GM18858 (cell line): ENCODE data around the gene ERRFI1.

ENCODE experiments used
- ATAC-seq: cut with Tn5 transposase; IDR thresholded peaks from one replicate; pipeline ENCODE4 v1.9.1; 2021; ENCODE audit not compliant: unreplicated experiment

Gene ERRFI1

DNA sequence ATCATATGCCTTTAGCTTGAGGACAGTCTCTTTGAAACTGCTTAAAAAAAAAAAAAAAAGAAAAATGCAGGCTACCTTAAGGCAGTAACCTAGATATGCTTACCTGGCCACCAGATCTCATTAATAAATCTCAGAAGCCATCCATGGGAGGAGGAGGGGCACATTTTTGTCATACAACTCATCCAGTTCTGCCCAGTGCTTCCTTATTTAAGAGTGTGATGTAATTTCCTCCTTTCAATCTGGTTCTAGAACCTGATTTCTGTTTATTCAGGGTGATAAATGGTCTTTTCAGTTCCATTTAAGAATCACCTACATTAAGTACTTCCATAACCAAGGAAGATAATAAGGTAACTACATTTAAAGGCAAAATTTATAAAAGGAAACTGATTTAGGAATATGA lies 6.1 kb downstream of the ERRFI1 start:
- ATAC-seq: no peak

DNA sequence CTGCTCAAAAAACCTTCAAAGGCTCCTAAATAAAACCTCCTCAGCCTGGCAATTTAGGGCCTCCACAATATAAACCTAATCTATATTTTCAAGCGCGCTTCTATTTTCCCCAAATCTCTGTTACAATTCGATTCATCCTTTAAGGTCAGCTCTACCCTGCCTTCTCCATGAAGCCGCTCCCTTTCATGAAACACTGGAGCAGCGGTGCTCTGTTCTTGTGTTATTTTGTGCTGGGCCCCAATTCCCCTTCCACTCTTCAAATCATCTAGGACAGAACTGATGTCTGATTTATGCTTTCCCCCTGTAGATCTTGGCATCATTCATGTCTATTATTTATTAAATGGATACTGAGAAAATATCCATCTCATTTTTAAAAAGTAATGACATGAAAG lies 6.9 kb downstream of the ERRFI1 start:
- ATAC-seq: no peak

DNA sequence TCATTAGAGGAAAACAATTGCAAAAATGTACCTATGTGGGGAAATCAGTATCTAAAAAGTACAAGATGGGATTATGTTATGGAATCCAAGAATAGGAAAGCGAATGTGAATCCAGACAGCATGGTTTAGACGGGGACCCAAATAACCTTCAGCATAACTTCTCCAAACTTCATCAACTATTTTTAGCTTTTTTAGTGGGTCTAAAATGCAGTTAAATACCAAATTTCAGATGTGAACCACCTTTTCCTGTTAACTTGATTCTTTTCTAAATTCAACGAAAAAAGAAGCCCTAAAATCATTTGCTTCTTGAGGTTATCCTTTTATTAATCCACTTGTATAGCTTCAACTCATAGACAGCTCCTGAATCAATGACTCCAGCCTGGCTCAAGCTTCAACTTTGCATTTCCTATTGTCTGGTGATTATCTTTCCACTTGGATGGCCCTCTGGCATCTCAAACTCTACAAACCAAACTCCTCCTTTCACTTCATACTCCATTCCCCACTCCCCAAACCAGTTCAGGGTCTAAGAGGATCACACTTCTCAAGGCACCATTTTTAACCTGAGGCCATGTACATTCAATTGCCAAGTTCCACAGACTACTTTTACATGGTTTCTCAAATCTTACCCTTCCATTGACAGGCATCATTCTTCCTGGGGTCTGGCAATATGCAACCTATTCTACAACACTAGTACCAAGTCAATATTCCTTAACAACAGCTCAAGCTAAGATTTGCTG lies 7.4 kb downstream of the ERRFI1 start:
- ATAC-seq: no peak

DNA sequence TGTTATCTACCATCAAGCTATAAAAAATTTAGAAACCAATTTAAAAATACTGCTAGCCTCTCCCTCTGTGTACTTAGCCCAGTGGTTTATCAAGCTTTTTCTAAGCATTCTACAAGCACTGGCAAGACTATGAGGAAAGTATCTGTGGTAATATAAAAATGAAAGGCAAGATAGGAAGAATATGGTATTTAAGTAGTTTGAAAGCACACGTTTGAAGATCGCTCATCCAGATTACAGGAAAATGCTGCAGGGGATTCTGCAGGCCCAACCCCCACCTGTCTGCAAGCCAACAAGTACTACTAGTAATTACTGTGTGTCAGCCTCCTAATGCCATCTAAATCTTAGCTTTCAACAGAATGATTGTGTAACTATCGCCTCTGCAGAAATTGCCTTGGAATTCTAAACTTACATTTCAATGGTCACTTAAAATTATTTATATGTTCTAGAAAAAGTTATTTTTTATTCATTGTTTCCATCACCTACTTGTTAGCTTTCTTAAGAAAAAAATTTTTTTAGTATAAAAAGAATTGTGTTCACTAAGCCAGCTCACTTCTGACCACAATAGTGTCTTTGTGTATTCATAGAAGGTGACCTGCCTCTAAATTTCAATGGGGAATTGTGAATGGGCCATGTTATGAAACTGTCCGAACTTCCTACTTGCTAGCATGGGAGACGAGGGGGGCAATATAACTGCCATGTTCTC lies 8.5 kb downstream of the ERRFI1 start:
- ATAC-seq: no peak

DNA sequence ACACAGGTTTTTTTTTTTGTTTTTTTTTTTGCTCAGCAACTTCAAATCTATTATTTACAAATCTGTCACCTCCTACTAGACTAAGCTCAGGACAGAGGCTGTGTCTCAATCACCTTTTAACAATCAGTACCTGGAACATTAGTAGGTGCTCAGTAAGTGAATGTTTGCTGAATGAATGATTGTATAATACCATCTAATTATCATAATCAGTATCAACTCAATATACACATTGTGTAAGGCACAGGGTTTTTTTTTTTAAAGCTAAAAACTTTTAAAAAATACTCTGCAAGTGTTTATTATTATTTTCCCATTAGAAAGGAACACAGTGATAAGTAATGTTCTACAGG lies 9.2 kb downstream of the ERRFI1 start:
- ATAC-seq: no peak

DNA sequence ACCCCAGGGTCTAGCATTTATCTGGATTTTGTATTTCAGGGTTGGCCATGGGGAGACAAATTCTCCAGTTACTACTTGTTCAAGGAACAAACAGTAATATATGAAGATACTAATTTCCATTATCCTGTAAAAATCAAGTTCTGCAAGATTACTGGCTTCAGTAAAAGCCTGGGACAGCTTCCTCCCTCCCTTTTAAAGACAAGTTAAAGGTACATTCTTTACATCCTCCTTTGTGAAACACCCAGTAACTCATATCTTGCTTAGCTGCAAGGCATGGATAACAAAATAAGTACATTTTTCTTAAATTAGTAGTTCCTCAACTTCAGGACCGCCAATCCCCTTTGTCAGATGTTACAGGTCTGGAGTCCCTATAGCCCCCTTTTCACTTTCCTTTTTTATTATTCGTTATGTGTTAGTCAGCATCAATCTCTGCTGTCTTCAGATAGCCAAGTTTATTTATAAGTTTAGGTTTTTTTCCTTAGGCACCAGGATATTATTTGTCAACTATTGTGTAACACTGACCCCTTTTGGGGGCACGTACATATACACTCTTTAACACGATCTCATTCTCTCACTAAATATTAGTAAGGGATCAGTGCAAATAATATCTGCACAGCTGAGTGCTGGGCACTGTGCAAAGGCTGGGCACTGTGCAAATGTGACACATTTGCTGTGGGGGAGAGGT lies 9.8 kb downstream of the ERRFI1 start:
- ATAC-seq: no peak

DNA sequence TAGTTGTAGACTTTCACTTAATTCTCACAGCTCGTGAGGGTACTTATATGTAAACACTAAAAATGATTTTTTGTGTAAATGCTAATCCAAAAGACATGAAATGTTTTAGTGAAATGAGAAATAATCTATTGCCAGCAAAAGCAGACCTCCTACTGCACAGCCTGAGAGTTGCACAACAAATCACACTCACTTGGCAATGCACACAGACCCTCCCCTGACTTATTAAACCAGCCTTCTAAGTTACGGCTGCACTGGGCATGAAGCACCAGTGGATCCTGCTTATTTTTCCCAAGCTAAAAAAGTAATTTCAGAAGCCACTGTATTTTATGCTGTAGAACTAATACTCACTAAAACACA lies 10.3 kb downstream of the ERRFI1 start:
- no peak for ATAC-seq

DNA sequence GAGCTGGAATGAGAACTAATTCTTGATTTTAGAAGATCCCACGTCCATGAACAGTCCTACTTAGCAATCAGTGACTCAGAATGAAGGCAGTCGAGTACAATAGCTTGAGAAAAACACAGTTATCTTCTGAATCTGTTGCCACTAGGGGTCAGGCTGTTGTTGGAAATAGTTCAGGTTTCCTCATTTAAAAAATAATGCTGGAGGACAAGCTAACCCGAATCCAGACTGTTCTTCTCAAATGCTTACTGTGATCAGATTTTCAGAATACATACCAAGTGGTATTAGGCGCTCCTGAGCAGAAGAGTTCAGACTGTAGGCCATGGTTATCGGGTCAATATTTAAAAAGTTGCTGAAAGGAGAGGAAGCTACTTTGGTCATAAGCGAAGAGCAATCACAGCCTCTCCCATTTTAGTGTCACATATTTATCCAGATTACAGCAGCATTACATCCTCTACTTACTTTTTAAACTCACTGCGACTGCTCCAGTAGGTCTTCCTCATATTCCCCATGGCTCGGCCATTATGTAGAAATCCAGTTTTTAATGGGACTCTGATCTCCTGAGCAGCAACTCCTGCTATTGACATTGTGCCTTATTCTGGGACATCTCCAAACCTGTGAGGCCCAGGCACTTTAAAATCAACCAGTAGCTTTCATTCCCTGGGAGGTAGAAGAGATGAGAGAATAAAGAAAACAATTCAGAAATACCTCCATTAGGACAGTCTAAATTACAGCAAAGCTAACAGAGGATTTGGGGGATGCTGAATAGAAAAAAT lies 10.9 kb downstream of the ERRFI1 start:
- no peak for ATAC-seq

DNA sequence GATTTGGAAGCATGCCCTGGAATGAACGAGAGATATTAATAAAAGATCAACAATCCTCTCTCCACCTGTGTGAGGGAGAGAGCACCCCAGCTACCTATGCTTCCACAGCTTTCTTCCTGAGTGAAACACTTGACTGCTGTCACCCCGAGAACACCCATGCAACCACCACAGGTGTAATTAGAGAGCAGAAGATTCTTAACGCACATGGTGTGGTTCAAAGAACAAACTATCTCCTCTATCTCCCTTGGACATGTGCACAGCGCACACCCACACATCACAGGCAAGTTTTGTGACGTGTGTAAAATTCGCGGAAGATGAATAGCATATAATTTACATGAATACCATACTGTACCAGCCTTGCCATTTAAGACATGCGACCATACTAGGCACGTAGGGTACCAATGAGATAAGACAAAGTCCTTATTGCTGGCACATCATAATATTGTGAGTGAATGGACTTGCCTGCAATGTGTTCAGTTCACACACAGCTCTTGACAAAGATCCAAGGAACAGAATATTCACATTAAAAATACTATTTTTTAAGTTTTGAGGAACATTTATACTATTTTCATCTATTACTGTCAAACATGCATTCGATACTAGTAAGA lies 11.6 kb downstream of the ERRFI1 start:
- ATAC-seq: no peak

DNA sequence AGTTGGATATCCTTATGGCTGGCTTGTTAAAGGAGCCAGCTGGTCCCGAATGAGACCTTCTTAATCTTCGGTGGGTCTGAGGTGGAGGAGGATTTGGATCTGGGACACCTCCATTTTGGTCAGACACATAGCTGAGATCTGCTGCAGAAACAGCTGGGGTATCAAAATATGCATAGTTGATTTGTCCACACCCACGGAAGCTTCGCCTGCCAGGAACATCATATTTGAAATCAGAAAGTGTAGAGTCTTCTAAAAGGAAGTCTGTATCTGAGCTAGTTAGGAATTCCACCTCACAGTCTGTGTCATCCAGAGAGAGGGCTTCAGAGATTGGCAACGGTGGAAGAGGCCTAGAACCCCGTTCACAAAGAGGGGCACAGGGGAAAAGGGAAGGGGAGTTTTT lies 12.3 kb downstream of the ERRFI1 start:
- no peak for ATAC-seq

DNA sequence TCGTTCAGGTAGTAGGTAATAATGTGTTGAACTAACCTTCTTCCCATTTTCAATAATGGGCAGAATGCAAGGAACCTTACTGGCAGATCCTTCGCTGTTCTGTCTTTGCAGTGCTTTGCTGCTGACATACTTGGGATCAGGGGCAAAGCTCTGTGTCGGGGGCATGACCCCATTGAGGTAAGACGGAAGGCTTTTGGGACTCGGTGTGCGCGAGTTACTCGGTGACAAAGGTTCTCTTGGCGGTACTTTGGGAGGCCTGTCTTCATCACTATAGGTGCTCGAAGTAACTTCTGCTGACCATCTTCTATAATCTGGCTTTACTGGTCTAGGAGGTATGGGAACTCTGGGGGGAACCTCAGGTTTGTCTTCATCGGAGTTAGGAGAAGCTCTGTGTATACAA lies 12.7 kb downstream of the ERRFI1 start:
- no peak for ATAC-seq

DNA sequence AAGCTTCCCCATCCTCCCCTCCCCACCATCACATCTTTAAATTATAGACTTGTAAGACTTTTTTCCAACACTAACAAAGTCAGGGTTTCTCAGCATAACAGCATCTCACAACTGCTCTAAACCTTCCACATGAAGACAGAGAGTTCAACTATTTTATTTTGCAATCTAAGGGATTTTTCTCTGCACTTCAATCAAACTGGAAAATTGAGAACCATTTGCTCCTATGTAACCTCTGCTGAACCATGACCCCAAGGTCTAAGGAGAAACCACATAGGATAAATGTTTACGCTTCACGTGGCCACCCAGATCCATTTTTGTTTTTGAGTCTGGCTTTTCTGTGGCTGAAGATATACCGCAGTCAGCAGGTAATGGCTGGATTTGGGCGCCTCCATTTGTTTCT lies 13.2 kb downstream of the ERRFI1 start:
- ATAC-seq: no peak

DNA sequence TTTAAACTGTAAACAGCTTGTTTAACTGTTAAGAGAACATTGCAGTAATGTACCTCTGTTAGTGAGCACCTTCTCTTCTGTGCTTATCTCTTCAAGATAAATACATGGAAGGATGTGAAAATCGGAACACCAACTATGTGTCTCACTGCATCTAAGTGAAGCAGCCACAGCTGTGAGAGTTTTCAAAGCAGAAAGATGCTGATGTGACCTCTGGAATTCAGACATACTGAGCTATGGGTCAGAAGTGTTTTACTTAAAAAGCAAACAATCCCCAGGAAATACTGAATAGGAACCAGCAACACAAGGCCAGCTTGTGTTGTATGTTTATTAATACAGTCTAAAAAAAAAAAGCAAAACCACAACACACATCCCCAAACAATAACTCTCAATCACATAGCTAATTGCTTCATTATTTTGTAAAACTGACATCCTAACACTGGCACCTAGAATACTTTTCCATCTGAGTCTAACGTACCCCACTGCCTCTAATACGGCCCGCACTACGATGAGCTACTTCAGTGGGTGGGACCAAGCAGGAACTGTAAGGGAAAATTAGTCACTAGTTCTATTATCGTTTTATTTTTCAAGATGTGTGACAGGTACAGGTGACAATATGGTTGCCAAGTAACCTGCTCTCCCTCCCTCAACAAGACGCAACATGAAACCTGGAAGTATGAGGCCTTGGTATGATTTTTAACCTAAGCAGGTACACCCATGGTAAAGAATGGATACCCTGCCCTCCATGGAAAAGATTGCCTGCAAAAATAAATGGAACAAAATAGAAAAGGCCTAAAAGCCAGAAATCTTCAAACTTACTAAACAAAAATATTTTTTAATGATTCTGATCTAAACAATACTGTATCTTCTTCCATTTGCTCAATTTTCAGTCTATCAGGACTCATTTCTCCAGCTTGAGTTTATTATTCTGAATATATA lies 13.9 kb downstream of the ERRFI1 start:
- no peak for ATAC-seq

DNA sequence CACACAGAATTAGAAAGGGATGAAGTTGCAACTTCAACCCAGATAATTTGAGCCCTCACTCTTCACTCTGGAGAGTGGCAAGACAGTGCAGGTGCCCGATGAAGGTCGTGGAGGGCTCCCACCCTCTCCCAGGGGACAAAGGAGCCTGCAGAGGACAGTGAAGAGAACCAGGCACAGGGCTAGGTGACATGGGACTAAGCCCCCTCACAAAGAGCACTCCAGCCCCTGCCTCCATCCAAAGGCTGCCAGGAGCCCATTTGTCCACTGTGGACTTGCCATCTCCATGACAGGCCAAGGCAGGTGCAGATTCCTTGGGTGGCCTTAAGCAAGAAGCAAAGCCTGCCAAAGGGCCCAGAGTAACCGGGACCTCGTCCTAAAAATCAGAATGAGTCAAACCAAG lies 15.1 kb downstream of the ERRFI1 start:
- no peak for ATAC-seq

DNA sequence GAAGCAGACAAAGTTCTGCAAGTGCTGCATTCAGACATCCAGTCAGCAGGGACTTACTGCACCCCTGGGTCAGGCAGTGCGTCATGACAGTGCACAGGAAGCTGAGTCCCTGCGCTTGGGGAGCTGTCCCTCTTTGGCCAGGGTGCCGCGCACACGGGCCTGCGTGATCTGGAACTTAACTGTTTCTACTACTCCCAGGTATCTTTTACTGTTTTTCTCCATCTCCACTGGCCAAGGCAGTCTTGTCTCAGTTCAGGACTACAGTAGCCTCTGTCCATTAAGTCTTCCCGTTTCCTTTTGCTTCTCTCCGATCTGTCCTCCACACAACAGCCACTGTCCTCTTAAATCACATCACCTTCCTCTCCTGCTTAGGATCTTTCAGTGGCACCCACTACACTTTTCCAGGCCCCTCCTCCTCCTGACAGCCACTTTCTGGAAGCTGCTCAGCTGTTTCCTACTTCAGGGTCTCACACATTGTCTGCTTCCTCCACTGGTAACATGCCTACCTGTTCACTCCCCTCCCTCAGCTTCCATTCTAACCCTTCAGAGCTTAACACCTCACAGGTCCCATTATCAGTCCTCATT lies 15.9 kb downstream of the ERRFI1 start:
- ATAC-seq: no peak

DNA sequence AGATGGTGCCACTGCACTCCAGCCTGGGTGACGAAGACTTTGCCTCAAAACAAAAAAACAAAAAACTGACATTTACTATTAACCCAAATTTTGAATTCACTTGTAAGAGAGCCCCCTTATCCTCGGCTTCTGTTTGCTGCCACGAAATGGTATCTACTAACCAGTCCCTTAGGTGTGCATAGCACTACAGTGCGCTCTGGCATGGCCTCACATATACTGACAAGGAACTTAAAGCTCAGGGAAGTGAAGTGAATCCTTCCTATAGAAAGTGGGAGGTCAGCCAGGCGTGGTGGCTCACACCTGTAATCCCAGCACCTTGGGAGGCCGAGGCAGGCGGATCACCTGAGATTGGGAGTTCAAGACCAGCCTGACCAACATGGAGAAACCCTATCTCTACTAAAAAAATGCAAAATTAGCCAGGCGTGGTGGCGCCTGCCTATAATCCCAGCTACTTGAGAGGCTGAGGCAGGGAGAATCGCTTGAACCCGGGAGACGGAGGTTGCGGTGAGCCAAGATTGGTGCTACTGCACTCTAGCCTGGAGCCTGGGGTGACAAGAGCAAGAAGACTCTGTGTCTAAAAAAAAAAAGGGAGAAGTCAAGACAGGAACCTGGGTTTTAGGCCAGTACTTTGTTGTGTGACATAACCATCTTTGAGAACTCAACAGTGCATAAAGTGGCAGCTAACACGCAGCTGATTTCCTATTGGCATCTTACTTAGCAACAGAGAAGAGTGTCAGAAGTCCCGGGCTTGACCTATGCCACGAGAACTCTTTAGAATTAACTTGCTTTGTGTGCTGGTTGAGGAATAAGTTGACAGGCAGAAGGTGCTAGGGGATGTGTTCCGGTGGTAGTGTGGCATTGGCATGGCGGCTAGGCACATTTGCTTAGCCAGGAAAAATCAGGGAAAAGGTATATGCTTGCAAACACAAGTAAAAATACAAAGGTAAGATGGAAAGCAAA lies 16.8 kb downstream of the ERRFI1 start:
- no peak for ATAC-seq

DNA sequence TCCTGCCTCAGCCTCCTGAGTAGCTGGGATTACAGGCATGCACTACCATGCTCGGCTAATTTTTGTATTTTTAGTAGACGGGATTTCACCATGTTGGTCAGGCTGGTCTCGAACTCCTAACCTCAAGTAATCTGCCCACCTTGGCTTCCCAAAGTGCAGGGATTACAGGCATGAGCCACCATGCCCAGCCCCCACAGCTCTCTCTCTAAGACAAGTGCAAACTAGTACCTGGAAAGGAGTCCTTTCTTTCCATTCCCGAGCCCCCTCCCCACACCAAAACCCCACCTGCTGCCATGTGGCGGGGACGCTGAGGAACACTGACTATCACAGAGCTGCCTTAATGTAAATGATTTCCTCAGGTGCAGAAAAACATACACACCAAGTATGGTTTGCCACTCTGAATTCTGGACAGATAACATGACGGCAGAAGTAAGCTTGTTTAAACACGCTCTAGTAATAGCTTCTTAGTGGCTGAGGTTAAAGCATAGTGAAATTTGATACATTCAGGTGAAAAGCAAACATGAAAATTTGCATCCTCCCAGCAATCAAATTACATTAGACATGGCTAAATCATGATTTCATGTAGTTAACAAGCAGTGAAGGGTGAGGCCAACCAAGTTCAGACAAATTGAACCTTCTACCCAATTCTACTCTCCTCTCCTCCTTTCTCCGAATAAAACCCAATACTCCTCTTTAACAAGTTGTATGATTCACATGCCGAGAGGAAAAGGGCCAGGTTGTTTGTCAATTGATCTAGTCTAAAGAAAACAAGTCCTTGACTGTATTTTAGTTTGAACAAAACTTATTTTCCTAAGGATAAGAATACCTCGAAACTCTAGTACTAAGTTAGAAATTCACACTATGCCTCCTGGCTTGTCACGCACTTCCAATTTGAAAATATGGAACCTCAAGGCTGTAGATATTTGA lies 19.8 kb downstream of the ERRFI1 start:
- no peak for ATAC-seq
